Activated CD8-positive, alpha-beta memory T cell treated with anti-CD3 and anti-CD28 coated beads, Interleukin-2, amount 50 U/mL, for 4 hours (primary cell): ENCODE measurements around the gene TMEM205.
A peak's percentile ranks its signal among the peaks of the same experiment; 100 is the strongest.

Experiments used
- DNase-seq: peaks from one replicate; pipeline ENCODE4 v3.0.0-alpha.2; 2020

The TMEM205 gene

GRCh38 chr19:11295665-11296245 lies 50.3 kb downstream of the TMEM205 start, which contains the start of gene TSPAN16:
Gene TSPAN16, plus strand, starts transcription at chr19:11296160. Its CDS starts 138 bp downstream, at chr19:11296298.
- no peak for DNase-seq

GRCh38 chr19:11295180-11295579 lies 50.9 kb downstream of the TMEM205 start:
- no peak for DNase-seq

DNA sequence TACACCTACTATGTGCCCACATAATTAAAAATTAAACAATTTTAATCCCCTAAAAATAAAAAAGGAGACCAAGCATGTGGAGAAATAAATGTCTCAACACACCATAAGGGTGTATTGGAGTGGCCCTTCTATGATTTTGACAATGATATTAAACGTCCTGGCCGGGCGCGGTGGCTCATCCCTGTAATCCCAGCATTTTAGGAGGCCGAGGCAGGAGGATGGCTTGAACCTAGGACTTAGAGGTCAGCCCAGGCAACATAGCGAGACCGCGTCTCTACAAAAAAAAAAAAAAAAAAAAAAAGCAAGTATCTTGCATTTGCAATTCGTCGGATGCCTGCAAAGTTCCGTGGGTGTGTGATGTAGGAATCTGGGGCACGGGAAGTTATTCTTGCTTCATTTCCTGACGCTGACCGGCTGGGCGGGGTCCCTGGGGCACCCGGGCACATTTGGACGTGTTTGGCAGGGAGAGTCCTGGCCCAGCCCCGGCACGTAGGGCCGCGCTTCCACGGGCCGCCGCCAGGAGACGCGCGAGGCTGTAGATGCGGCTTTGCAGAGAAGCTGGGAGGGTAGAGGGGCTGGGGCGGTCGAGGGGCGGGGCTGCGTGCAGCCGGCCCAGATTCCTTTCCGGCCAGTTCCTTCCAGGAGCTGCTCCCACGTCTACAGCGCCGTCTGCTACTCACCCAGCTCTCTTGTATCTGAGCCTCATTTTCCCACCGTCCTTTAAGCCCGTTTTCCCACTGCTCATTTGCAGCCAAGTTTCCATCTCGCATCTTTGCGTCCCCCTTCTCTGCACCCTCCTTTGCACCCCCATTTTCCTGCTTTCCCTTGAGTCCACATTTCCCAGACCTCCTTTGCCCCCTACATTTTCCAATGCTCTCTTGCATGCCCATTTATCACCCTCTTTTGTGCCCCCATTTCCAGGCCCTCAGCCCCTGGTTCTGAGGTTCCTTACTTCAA lies 52.4 kb downstream of the TMEM205 start:
- DNase-seq = peak; percentile 75
